Measurements from ENCODE around the gene AP2B1.

- TF ChIP-seq POLR2AphosphoS5 (IDR thresholded peaks at IDR 0.05; ENCODE audit: low read depth, low read length) (no peak), EZH2 (IDR thresholded peaks at IDR 0.05) (no peak), MAX (IDR thresholded peaks at IDR 0.05) (no peak), EGR1 (IDR thresholded peaks at IDR 0.05; ENCODE audit: low read depth) (no peak), EZH2phosphoT487 (IDR thresholded peaks at IDR 0.05; ENCODE audit: borderline replicate concordance) (no peak), POLR2A (IDR thresholded peaks at IDR 0.05; ENCODE audit: borderline replicate concordance, extremely low read depth, insufficient read depth, insufficient read length) (no peak), REST (IDR thresholded peaks at IDR 0.05; ENCODE audit: low read depth) (no peak), SRF (IDR thresholded peaks at IDR 0.05; ENCODE audit: low read depth) (no peak), RAD21 (IDR thresholded peaks at IDR 0.05; ENCODE audit: low read depth) (no peak), ZNF274 (IDR thresholded peaks at IDR 0.05; ENCODE audit: low read depth, low read length) (no peak), YY1 (IDR thresholded peaks at IDR 0.05; ENCODE audit: extremely low read depth, insufficient replicate concordance, low read depth, low read length) (no peak), JUND (IDR thresholded peaks at IDR 0.05) (no peak)
- TF ChIP-seq, protein P1, sequence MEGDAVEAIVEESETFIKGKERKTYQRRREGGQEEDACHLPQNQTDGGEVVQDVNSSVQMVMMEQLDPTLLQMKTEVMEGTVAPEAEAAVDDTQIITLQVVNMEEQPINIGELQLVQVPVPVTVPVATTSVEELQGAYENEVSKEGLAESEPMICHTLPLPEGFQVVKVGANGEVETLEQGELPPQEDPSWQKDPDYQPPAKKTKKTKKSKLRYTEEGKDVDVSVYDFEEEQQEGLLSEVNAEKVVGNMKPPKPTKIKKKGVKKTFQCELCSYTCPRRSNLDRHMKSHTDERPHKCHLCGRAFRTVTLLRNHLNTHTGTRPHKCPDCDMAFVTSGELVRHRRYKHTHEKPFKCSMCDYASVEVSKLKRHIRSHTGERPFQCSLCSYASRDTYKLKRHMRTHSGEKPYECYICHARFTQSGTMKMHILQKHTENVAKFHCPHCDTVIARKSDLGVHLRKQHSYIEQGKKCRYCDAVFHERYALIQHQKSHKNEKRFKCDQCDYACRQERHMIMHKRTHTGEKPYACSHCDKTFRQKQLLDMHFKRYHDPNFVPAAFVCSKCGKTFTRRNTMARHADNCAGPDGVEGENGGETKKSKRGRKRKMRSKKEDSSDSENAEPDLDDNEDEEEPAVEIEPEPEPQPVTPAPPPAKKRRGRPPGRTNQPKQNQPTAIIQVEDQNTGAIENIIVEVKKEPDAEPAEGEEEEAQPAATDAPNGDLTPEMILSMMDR (IDR thresholded peaks at IDR 0.05 in 2 of 3, conservative IDR thresholded peaks at IDR 0.05 in 1 of 3; ENCODE audit: borderline replicate concordance in 1 of 3, insufficient read depth in 1 of 3, low read depth in 2 of 3, low read length in 2 of 3): no peak
- TF ChIP-seq, protein P2, sequence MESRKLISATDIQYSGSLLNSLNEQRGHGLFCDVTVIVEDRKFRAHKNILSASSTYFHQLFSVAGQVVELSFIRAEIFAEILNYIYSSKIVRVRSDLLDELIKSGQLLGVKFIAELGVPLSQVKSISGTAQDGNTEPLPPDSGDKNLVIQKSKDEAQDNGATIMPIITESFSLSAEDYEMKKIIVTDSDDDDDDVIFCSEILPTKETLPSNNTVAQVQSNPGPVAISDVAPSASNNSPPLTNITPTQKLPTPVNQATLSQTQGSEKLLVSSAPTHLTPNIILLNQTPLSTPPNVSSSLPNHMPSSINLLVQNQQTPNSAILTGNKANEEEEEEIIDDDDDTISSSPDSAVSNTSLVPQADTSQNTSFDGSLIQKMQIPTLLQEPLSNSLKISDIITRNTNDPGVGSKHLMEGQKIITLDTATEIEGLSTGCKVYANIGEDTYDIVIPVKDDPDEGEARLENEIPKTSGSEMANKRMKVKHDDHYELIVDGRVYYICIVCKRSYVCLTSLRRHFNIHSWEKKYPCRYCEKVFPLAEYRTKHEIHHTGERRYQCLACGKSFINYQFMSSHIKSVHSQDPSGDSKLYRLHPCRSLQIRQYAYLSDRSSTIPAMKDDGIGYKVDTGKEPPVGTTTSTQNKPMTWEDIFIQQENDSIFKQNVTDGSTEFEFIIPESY (IDR thresholded peaks at IDR 0.05; ENCODE audit: extremely low read depth, insufficient replicate concordance, low read length): no peak
Measured at GRCh38 chr17:35726953-35727460, 139.9 kb downstream of the AP2B1 start.
